ENCODE measurements around the gene HOXA1. TPM values are rescaled to one million over a fixed set of nuclear protein-coding genes. Genes with fewer than 3 reads are reported as not detected.
A peak's percentile ranks its signal among the peaks of the same experiment; 100 is the strongest.

The HOXA1 gene
- total and polyA plus RNA-seq, 9 donors: 0.42 to 1.2 (median 0.91) TPM

DNA sequence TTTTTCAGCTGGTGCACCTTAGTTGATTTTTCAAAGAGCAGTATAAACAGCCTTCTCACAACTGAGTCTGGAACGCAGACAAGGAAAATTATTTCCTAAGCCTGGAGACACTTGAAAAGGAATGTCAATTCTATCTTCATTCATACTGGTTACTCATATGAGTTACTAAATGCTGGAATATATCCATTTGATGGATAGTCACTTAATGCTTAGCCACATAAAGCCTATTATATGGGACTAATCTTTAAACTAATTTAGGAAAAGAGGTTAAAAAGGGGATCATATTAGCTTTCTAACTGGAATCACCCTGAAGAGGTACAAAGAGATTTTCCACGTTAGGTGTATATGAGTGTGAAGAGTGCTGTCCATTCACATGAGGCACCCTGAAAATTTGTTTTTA is 36.4 kb upstream of the HOXA1 start:
- H3K27ac ChIP-seq (ENCODE audit: low read length): no peak overlapping the region
- peaks cover 7% of the 10 kb centered on the region for H3K27me3 ChIP-seq (ENCODE audit: control insufficient read depth, insufficient read depth, low read length)
- peaks cover 6% of the 10 kb centered on the region for H3K36me3 ChIP-seq (ENCODE audit: control insufficient read depth, insufficient read depth, low read length)
- no peak overlapping the region for H3K4me3 ChIP-seq (ENCODE audit: low read length)
- H3K4me1 ChIP-seq (ENCODE audit: control insufficient read depth, insufficient read depth, low read length): peaks cover 56% of the 10 kb centered on the region
- no peaks in the 10 kb centered on the region for H3K9me3 ChIP-seq (replicated peaks; ENCODE audit: control insufficient read depth, low read depth, low read length)
- DNase-seq: no peak
- WGBS (ENCODE audit: insufficient coverage): no CpG with 5 or more reads among the region's 2 CpGs

DNA sequence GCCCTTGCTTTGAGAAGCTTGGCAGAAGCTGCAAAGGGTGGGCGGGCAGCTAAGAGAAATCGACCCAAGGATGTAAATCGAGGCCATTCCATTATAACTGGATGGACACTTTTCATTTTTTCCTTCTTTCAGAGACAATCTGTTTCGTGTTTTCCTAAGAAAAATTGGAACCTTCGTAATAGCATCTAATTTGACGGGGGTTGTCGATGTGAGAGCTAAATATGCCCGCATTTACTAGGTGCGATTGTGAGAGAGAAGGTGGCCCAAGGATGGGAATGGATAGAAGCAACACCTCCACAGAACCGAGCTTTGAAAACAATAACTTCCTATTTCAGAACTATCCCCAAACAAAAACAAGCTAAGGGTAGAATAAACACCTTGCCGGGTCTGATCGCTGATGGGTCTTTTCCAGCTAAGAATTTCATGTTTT is 35.6 kb upstream of the HOXA1 start:
- DNase-seq: no peak
- Histone ChIP-seq H3K4me1 (ENCODE audit: control insufficient read depth, insufficient read depth, low read length) (peaks cover 52% of the 10 kb centered on the region), H3K4me3 (ENCODE audit: low read length) (peak overlapping the region; percentile 87), H3K36me3 (ENCODE audit: control insufficient read depth, insufficient read depth, low read length) (peaks cover 6% of the 10 kb centered on the region), H3K27me3 (ENCODE audit: control insufficient read depth, insufficient read depth, low read length) (peaks cover 4% of the 10 kb centered on the region), H3K9me3 (replicated peaks; ENCODE audit: control insufficient read depth, low read depth, low read length) (no peaks in the 10 kb centered on the region), H3K27ac (ENCODE audit: low read length) (peak overlapping the region; percentile 91)
- WGBS (ENCODE audit: insufficient coverage): 20% methylated on average over 1 of the region's 12 CpGs

DNA sequence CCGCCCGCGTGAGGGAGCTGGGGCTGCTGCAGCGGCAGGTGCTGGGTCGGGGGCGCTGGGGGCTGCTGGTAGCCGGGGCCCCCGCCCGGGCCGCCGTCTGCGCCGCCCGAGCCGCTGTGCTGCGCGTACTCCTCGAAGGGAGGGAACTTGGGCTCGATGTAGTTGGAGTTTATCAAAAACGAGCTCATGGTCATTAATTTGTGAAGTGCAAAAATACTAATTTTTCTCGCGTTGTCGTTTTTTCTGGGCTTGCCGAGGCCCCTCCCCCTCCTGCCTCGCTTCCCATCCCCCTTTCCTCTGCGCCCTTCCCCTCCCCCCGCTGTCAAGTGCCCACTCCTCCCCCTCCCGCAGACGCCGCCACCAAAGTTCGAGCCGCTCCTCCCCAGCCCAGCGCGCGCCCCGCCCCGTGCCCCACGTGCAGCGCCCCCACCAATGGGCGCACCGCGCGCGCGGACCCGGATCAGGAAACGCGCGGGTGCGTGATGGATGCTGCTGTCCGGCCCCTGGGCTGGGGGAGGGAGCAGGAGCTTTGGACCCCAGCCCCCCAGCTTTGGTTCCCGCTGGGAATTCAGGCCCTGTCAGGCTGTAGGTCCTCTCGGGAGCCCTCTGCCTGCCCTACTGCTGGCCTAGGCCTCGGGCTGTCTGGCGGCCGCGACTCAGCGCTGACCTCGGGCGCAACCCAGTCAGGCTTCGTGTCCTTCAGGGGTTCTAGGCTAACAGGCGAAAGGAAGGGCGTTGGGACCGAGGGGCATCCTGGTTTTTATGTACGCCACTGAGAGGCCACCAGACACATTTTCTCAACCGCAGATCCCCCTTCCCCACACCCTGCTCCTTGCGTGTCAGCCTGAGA is 35.0 kb upstream of the HOXA1 start, which contains the start of gene HOXA4:
Gene HOXA4 (minus strand): TSS at position 218 of the 850 bp plus-strand sequence. CDS start 24 bp downstream, at position 194.
- WGBS (ENCODE audit: insufficient coverage): 2% methylated on average over 52 of the region's 67 CpGs
- H3K36me3 ChIP-seq (ENCODE audit: control insufficient read depth, insufficient read depth, low read length): peaks cover 4% of the 10 kb centered on the region
- no peaks in the 10 kb centered on the region for H3K9me3 ChIP-seq (replicated peaks; ENCODE audit: control insufficient read depth, low read depth, low read length)
- peak within 1 kb of the TSS; percentile 87 for H3K4me3 ChIP-seq (ENCODE audit: low read length)
- H3K27me3 ChIP-seq (ENCODE audit: control insufficient read depth, insufficient read depth, low read length): peaks cover 4% of the 10 kb centered on the region
- DNase-seq: peak; percentile 97
- peaks cover 50% of the 10 kb centered on the region for H3K4me1 ChIP-seq (ENCODE audit: control insufficient read depth, insufficient read depth, low read length)
- peak within 1 kb of the TSS; percentile 91 for H3K27ac ChIP-seq (ENCODE audit: low read length)

DNA sequence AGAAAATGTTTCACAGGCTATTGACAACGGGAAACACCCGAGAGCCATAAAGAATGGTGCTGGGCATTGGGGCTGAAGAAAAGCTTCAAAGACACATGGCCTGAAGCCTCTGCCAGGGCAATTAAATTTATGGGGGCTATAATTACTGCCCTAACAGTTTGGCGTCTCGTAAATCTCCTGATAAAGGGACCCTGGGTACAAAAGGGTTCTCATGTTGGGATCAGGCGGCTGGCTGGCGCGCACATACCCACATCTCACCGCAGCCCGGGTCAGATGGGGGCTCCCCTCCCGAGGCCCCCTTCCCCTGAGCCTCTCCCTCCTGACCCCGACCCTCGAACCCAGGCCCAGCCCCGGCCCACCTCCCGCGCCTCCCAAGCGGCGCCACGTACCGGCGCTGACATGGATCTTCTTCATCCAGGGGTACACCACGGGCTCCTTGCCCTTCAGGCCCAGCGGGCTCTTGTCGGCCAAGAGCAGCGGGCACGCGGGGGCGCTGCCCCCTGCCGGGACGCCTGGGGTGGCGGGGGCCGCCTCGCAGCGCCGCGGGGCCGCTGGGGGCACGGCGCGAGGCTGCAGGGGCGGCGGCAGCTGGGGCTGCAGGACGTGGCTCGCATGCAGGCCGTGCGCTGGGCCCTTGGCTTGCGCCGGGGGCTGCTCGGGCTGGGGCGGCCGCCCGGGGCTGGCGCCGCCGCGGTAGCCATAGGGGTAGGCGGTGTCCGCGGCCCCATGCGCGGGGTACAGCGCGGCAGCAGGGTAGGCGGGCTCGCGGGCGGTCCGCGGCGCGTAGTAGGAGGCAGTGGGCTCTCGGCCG is 34.1 kb upstream of the HOXA1 start:
- Histone ChIP-seq H3K4me3 (ENCODE audit: low read length) (peak overlapping the region; percentile 54), H3K36me3 (ENCODE audit: control insufficient read depth, insufficient read depth, low read length) (peaks cover 4% of the 10 kb centered on the region), H3K4me1 (ENCODE audit: control insufficient read depth, insufficient read depth, low read length) (peaks cover 53% of the 10 kb centered on the region), H3K27me3 (ENCODE audit: control insufficient read depth, insufficient read depth, low read length) (peaks cover 4% of the 10 kb centered on the region), H3K27ac (ENCODE audit: low read length) (peak overlapping the region; percentile 81), H3K9me3 (replicated peaks; ENCODE audit: control insufficient read depth, low read depth, low read length) (no peaks in the 10 kb centered on the region)
- 7% methylated on average over 70 of the region's 72 CpGs for WGBS (ENCODE audit: insufficient coverage)
- peak; percentile 64 for DNase-seq

DNA sequence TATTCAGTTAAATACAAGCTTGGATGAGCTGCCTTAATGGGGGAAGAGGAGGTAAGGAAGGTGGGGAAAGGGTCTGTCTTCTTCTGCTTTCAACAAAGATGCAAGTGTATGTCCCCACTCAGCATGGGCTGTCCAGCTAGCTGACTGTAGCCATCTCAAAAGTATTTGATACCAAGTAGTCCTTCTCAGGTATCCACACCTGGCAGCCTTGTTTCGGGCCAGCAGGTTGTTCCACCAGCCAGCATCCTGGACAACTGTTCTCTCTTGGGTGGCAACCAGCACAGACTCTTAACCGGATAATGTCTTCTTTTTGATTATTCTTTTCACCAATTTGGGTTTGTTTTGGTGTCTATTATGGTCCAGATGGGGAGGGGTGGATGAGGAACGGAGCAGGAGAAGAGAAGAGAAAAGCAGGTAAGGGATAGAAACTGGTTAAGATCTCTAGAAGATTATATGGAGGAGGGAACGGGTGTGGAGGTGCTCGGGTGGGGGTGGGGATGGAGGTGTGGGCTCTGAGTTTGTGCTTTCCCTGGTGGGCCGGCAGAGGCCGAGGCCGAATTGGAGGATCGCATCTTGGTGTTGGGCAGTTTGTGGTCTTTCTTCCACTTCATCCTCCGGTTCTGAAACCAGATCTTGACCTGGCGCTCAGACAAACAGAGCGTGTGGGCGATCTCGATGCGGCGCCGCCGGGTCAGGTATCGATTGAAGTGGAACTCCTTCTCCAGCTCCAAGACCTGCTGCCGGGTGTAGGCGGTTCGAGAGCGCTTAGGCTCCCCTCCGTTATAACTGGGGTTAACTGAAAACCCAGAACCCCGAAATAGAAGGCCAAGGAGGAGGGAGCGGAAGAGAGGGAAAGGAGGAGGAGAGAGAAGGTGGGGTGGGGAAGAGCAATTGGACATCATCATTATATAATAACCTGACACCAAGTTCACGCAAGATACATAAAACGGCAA is 33.3 kb upstream of the HOXA1 start:
- 76% methylated on average over 17 of the region's 28 CpGs for WGBS (ENCODE audit: insufficient coverage)
- H3K9me3 ChIP-seq (replicated peaks; ENCODE audit: control insufficient read depth, low read depth, low read length): no peaks in the 10 kb centered on the region
- H3K27ac ChIP-seq (ENCODE audit: low read length): peak overlapping the region; percentile 82
- peaks cover 6% of the 10 kb centered on the region for H3K27me3 ChIP-seq (ENCODE audit: control insufficient read depth, insufficient read depth, low read length)
- no peak for DNase-seq
- peaks cover 52% of the 10 kb centered on the region for H3K4me1 ChIP-seq (ENCODE audit: control insufficient read depth, insufficient read depth, low read length)
- peaks cover 12% of the 10 kb centered on the region for H3K36me3 ChIP-seq (ENCODE audit: control insufficient read depth, insufficient read depth, low read length)
- peak overlapping the region; percentile 54 for H3K4me3 ChIP-seq (ENCODE audit: low read length)

DNA sequence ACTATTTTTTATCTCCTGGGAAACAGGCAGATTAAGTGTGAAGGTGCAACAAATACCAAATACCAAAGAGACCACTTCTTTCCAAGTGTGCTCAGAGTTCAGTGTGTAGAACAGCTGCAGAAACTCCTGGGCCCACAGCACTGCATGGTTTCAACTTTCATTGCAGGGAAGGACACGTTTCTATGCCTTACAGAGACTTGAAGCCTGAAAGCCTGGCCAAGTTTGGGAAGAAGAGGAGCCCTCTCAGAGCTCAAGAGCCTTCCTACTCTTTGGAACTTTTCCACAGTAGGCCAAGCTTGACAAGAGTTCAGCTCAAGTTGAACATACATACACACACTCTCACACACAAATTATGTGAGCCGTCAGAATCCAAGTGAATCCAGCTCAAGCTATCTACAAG is 32.2 kb upstream of the HOXA1 start:
- Histone ChIP-seq H3K27me3 (ENCODE audit: control insufficient read depth, insufficient read depth, low read length) (peaks cover 10% of the 10 kb centered on the region), H3K27ac (ENCODE audit: low read length) (peak overlapping the region; percentile 82), H3K36me3 (ENCODE audit: control insufficient read depth, insufficient read depth, low read length) (peaks cover 17% of the 10 kb centered on the region), H3K4me1 (ENCODE audit: control insufficient read depth, insufficient read depth, low read length) (peaks cover 48% of the 10 kb centered on the region), H3K4me3 (ENCODE audit: low read length) (no peak overlapping the region), H3K9me3 (replicated peaks; ENCODE audit: control insufficient read depth, low read depth, low read length) (no peaks in the 10 kb centered on the region)
- peak; percentile 93 for DNase-seq
- WGBS (ENCODE audit: insufficient coverage): 0% methylated on average over 1 of the region's 2 CpGs

DNA sequence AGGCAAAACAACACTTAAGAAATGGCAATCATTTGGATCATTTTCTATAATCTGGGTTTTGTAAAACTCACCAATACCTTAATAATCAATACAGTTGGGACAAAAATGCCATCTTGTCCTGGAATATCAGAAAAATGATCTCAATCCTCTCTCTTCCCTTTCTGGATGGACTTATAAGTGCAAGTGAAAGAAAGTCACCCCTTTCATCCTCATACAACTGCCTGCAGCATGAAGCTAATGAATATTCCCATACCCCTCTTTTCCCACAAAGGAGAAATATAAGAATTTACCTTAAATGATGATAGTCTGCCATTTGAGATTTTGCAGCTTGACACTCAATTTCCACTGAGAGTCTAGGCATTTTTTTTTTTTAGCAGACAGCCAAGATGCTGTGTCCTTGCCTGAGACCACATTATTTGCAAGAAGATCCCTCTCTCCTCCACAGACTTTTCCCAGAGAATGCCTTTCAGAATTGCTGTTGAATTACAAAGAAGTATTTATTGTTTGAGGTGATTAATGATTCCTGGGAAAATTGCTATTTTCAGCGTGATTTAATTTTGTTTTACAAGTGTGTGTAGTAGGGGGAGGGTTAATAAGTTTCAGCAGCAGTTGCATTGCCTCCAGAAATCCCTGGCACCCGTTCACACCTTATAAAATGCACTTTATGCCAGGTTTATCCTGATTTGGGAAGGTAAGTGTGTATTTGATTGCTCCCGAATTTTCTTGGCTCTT is 31.0 kb upstream of the HOXA1 start:
- no peak overlapping the region for H3K27ac ChIP-seq (ENCODE audit: low read length)
- H3K36me3 ChIP-seq (ENCODE audit: control insufficient read depth, insufficient read depth, low read length): peaks cover 27% of the 10 kb centered on the region
- DNase-seq: no peak
- peaks cover 11% of the 10 kb centered on the region for H3K27me3 ChIP-seq (ENCODE audit: control insufficient read depth, insufficient read depth, low read length)
- H3K4me3 ChIP-seq (ENCODE audit: low read length): no peak overlapping the region
- no peaks in the 10 kb centered on the region for H3K9me3 ChIP-seq (replicated peaks; ENCODE audit: control insufficient read depth, low read depth, low read length)
- no CpG with 5 or more reads among the region's 3 CpGs for WGBS (ENCODE audit: insufficient coverage)
- H3K4me1 ChIP-seq (ENCODE audit: control insufficient read depth, insufficient read depth, low read length): peaks cover 54% of the 10 kb centered on the region

DNA sequence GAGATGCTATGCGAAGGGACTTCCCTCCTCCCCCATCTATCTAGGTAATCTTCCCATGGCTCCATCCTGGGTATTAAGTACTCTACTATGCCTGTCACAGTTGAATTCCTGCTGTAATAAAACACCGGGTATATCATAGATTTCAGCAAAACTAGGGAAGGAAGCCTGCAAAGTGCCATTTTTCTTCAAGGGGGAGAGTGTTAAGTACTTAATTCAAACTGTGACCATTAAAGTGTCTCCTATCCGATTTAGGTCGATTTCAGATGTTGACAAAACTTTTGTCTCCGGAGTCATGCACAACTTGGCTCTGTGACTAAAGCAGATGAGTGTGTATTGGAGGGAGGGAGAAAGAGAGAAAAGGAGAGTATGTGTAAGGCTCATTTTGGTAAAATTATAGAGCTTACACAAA is 30.2 kb upstream of the HOXA1 start:
- Histone ChIP-seq H3K4me3 (ENCODE audit: low read length) (no peak overlapping the region), H3K9me3 (replicated peaks; ENCODE audit: control insufficient read depth, low read depth, low read length) (no peaks in the 10 kb centered on the region), H3K4me1 (ENCODE audit: control insufficient read depth, insufficient read depth, low read length) (peaks cover 49% of the 10 kb centered on the region), H3K27ac (ENCODE audit: low read length) (no peak overlapping the region), H3K27me3 (ENCODE audit: control insufficient read depth, insufficient read depth, low read length) (peaks cover 9% of the 10 kb centered on the region), H3K36me3 (ENCODE audit: control insufficient read depth, insufficient read depth, low read length) (peaks cover 28% of the 10 kb centered on the region)
- 40% methylated on average over 2 of the region's 5 CpGs for WGBS (ENCODE audit: insufficient coverage)
- no peak for DNase-seq

All from muscle of leg (tissue), 11 donors.